ENCODE measurements around the gene FSTL4.

The FSTL4 gene

GRCh38 chr5:133260715-133261114 lies 351.6 kb downstream of the FSTL4 start:
- no peak for DNase-seq (ENCODE audit: low read depth)

- DNase-seq (ENCODE audit: low read depth): no peak
Measured at GRCh38 chr5:133259199-133259997, 352.9 kb downstream of the FSTL4 start.

GRCh38 chr5:133257977-133258376 lies 354.4 kb downstream of the FSTL4 start:
- no peak for DNase-seq (ENCODE audit: low read depth)

- DNase-seq (ENCODE audit: low read depth): no peak
Measured at GRCh38 chr5:133256276-133256675, 356.1 kb downstream of the FSTL4 start.

GRCh38 chr5:133254803-133255202 lies 357.5 kb downstream of the FSTL4 start:
- no peak for DNase-seq (ENCODE audit: low read depth)

- DNase-seq (ENCODE audit: low read depth): no peak
Measured at GRCh38 chr5:133253671-133254070, 358.7 kb downstream of the FSTL4 start.

GRCh38 chr5:133253070-133253469 lies 359.3 kb downstream of the FSTL4 start:
- DNase-seq (ENCODE audit: low read depth): no peak

- no peak for DNase-seq (ENCODE audit: low read depth)
Measured at GRCh38 chr5:133252133-133252480, 360.2 kb downstream of the FSTL4 start.

- DNase-seq (ENCODE audit: low read depth): no peak
Measured at GRCh38 chr5:133251296-133252132, 360.8 kb downstream of the FSTL4 start.

- DNase-seq (ENCODE audit: low read depth): no peak
Measured at GRCh38 chr5:133250527-133250926, 361.8 kb downstream of the FSTL4 start.

- no peak for DNase-seq (ENCODE audit: low read depth)
Measured at GRCh38 chr5:133249593-133249992, 362.7 kb downstream of the FSTL4 start.

GRCh38 chr5:133247881-133248624 lies 364.3 kb downstream of the FSTL4 start:
- no peak for DNase-seq (ENCODE audit: low read depth)

GRCh38 chr5:133247151-133247709 lies 365.1 kb downstream of the FSTL4 start:
- DNase-seq (ENCODE audit: low read depth): no peak

GRCh38 chr5:133246376-133247150 lies 365.8 kb downstream of the FSTL4 start:
- no peak for DNase-seq (ENCODE audit: low read depth)

GRCh38 chr5:133246053-133246370 lies 366.3 kb downstream of the FSTL4 start:
- no peak for DNase-seq (ENCODE audit: low read depth)

GRCh38 chr5:133245191-133246052 lies 366.9 kb downstream of the FSTL4 start:
- peak; percentile 10 for DNase-seq (ENCODE audit: low read depth)

GRCh38 chr5:133244242-133244641 lies 368.1 kb downstream of the FSTL4 start:
- DNase-seq (ENCODE audit: low read depth): no peak

- DNase-seq (ENCODE audit: low read depth): no peak
Measured at GRCh38 chr5:133243196-133243595, 369.1 kb downstream of the FSTL4 start.

GRCh38 chr5:133242221-133242835 lies 370.0 kb downstream of the FSTL4 start:
- DNase-seq (ENCODE audit: low read depth): no peak

All from stimulated activated CD8-positive, alpha-beta memory T cell treated with anti-CD3 and anti-CD28 coated beads, Interleukin-4, amount 100 ng/mL, for 24 hours (primary cell).